Stimulated activated CD8-positive, alpha-beta memory T cell treated with anti-CD3 and anti-CD28 coated beads, Interleukin-4, amount 100 ng/mL, for 24 hours (primary cell): ENCODE results near the gene WIPF2.

ENCODE experiments used
- DNase-seq: peaks from one replicate; pipeline ENCODE4 v3.0.0-alpha.2; 2020; ENCODE audit warnings: low read depth

WIPF2 gene

DNA sequence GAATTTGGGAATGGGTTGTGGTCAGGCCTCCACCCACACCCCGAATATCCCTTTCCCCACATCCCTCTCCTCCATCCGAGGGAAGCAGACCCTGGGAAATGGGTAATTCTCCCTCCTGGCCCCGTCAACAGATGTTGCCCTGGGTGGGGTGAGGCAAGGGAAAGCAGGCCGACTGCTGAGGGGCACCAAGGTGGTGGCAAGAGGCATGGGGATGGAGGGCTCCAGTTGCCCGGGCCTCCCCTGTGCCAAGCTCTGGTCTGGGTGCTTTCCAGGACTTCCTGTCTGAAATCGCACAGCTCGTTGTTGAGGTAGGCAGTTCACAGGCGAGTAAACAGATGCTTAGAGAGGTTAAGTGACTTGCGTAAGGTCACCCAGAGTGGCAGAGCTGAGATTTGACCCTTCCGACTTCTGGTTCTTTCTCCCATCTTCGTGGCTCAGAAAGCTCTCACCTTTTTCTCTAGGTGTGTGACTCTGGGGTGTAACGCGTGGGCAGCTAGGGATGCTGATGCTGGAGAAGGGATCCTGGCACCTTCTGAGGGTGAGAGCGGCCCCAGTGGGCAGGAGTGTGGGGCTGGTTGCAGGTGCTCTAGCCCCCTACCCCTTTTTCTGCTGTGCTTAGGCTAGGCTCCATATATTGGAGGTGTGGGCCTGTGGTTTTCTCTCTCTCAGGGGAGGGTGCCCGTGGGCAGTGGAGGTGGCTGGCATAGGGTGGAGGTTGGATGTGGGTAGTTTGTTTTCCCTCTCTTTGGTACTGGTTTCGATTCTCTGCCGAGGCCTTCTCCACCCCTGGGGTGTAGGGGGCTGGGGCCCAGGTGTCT, 107.1 kb downstream of the WIPF2 start:
- no peak for DNase-seq

DNA sequence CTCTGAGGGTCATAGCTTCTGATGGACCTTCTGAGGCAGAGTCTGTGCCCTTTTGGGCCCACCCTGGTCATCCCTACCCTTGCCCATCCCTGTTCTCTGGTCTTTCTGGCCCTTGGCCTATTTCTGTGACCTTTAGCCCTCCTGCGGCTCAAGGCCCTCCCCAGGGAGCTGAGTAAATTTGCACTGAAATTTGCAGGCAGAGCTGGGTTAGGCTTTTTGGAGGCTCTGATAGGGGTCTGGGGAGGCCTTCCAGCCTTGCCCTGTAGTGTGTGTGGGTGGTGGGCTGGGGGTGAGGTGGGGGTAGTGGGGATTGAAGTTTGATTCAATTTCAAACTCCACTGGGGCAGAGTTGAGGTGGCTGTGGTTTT, 107.7 kb downstream of the WIPF2 start:
- DNase-seq: no peak

DNA sequence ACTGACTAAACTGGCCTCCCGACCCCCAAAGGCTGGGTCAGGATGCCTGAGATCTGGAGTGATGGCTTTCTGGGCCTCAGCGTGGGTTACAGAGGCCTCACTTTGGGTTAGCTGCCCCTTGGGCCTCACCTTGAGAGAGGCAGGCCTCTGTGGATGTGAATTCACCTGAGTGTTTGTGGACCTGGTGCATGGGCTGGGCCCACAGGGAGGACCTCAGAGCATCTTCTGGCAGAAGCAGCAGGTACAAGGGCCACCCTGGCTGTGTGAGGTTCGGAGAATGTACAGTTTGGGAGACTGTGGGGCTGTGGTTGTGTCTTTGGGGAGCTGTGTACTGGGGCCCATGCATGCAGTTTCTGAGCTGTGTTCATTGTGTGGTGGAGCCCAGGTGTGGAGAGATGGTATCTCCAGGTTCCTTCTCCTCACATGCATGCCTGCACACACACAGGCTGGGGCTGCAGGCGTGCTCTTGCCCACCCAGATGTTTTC, 108.2 kb downstream of the WIPF2 start:
- DNase-seq: no peak

DNA sequence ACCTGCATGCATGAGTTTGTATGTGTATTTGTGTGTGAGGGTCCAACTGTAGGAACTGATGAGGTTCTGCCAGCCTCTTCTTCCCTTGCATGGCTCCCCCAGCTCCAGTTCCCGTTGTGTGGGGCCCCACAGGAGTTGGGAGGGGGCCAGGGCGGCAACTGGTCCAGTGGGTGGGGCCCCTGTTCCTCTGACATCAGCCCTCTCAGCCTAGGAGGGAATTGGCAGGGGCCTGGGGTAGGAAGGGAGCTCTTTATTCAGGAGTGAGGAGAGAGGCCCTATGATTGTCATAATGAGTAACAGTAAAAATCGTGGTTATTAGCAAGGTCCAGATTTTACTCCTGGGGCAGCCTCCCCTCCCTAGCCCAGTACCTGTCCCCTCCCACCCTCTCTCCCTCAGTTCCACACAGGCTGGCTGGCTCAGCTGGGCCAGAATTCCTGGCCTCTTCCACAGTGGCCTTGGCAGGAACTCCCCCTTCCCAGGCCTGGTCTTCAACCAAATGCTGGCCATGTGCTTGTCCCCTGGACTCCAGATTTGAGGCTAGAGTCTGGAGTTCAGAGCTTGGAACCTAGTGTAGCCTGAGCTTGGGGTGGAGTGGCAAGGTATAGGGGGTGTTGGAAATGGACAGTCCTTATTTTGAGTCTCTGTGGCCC, 108.8 kb downstream of the WIPF2 start:
- no peak for DNase-seq

DNA sequence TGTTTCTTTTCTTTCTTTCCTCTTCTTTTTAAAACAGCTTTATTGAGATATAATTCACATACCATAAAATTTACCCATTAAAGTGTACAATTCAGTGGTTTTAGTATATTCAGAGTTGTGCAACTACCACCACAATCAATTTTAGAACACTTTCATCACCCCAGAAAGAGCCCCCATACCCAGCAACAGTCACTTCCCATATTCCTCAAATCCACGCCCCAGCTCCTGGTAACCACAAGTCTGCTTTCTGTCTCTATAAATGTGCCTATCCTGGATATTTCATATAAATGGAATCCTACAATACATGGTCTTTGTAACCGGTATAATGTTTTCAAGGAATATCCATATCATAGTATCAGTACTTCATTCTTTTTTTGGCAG, 109.3 kb downstream of the WIPF2 start:
- no peak for DNase-seq

DNA sequence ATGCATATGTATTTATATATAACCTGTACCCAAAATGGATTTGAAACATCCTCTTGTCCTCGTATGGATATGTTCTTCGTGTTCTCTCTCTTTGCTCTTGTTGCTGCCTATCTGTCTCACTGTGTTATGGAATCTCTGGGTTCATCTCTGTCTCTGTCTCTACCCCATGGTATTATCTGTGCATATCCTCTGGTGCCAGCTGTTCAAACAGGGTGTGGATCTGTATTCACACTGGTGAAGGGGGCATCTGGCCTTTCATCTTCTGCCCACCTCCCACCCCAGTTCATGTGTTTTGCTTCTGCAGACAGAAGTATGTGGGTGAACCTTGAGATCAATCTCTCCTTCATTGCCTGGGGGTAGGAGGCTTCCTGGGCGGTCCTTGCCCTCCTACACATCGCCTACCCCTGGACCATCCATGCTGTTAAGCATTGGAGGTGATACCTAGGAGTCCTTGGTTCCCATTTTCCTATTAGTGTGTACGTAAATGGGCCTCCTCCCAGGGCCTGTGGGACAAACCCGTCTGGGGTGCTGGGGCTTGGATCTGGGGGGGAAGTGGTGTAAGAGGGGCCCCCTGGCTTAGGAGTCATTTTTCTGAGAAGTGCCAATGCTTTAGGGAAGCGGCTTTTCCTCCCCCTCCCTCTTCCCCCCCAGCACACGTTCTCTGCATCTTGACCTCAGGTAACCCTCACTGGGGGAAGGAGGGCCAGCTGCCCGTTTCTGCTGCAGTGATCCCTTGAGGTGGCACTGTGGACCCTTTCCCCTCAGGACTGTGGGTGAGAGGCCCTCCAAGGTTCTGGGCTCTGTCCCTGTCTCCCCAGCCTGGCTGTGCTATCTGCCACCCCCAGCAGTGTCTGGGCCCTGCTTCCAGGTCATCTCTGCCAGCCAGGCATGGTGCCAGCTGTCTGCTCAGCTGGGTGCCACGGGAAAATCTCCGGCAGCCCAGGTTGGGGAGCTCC, 111.0 kb downstream of the WIPF2 start:
- no peak for DNase-seq

DNA sequence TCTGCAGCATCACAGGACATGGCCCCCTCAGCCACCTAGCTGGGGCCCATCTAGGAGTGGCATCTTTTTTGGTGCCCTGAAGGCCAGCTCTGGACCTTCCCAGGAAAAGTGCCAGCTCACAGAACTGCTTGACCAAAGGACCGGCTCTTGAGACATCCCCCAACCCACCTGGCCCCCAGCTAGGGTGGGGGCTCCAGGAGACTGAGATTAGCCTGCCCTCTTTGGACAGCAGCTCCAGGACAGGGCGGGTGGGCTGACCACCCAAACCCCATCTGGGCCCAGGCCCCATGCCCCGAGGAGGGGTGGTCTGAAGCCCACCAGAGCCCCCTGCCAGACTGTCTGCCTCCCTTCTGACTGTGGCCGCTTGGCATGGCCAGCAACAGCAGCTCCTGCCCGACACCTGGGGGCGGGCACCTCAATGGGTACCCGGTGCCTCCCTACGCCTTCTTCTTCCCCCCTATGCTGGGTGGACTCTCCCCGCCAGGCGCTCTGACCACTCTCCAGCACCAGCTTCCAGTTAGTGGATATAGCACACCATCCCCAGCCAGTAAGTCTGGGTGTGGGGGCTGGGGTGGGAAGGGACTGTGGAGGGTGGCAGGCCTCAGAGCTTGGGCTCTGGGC, 111.9 kb downstream of the WIPF2 start:
- DNase-seq: no peak

DNA sequence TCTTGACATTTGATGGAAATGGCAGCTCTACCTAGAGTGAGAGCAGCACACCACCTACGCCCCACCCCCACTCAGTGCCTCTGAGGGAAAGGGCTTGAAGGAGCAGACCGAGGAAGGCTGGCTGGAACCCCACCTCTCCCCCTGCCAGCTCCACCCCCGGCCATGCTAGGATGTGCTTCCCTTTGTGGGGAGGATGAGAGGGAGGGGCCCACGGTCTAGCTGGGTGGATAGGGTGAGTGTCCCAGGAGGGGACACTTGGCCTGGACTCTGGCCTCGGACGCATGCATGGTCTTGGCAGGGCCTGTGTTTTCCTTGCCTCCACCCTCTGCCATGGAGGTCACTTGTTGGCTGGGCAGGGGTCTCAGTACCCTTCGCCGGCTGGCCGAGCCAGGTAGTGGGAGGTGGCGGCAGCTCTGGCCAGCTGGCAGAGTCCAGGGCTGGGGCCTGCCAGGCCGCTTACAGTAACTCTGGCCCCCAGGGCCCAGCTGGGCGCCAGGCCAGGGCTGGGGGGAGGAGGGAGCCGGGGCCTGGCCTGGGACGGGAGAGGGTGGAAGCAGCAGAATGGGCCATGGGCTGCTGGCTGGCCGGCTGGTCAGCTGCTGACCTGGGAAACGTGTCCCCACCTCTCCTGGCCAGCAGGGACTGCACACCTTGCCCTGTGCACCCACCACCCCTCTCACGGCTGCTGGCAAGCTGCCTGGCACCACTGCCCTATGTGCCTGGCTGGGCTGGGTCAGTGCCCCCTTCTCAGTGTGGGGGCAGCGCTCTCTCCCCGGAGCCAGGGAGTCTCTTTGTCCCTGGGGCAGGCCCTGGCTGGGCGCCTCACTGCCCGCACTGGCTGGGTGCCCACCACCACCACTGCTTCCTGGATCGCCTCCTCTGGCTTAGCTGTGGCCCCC, 112.9 kb downstream of the WIPF2 start:
- no peak for DNase-seq
